PFSK-1 (cell line): ENCODE data around the gene DAAM1.

Experiments used
- POLR2AphosphoS5 ChIP-seq: IDR thresholded peaks from 2 replicates; pipeline ENCODE4 v1.6.1; 2012; ENCODE audit warnings: low read depth, mild to moderate bottlenecking, control low read depth, low read length, moderate library complexity
- SIN3A ChIP-seq: IDR thresholded peaks from 2 replicates; pipeline ENCODE4 v1.6.1; 2012; ENCODE audit warnings: mild to moderate bottlenecking, low read length, moderate library complexity, borderline replicate concordance; ENCODE audit not compliant: insufficient read depth
- TAF1 ChIP-seq: IDR thresholded peaks from 2 replicates; pipeline ENCODE4 v1.6.1; 2012; ENCODE audit warnings: low read length, control low read depth, borderline replicate concordance; ENCODE audit not compliant: insufficient read depth
- TF ChIP-seq, protein P1 (sequence below), 2 experiments: IDR thresholded peaks; 2 replicates each; pipeline versions ENCODE4 v1.6.1 to v1.8.0; 2011 to 2012; ENCODE audit warnings: low read depth in 2 of 2, low read length in 2 of 2, control low read depth in 1 of 2, inconsistent platforms in 1 of 2, mild to moderate bottlenecking in 1 of 2, moderate library complexity in 1 of 2; ENCODE audit not compliant: insufficient read depth in 1 of 2

DNA sequence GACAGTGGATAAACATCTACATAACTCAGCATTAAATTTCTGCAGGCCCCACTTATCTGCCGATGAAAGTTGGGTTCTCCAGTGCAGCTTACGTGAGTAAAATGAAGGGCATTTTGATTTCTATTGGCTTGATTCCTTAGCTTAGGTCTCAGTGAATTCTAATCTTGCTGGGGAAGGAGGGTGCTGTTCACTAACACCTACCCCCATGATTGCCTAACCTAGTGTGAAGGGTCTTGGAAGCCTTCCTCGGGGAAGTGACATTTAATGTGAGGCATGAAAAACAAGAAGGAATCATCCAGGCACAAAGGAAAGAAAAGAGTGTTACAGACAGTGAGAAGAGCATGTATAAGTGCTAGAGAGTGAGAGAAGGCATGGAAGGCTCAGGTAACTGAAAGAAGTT lies 81.0 kb downstream of the DAAM1 start:
- TF ChIP-seq POLR2AphosphoS5 = no peak
- TF ChIP-seq, protein P1, sequence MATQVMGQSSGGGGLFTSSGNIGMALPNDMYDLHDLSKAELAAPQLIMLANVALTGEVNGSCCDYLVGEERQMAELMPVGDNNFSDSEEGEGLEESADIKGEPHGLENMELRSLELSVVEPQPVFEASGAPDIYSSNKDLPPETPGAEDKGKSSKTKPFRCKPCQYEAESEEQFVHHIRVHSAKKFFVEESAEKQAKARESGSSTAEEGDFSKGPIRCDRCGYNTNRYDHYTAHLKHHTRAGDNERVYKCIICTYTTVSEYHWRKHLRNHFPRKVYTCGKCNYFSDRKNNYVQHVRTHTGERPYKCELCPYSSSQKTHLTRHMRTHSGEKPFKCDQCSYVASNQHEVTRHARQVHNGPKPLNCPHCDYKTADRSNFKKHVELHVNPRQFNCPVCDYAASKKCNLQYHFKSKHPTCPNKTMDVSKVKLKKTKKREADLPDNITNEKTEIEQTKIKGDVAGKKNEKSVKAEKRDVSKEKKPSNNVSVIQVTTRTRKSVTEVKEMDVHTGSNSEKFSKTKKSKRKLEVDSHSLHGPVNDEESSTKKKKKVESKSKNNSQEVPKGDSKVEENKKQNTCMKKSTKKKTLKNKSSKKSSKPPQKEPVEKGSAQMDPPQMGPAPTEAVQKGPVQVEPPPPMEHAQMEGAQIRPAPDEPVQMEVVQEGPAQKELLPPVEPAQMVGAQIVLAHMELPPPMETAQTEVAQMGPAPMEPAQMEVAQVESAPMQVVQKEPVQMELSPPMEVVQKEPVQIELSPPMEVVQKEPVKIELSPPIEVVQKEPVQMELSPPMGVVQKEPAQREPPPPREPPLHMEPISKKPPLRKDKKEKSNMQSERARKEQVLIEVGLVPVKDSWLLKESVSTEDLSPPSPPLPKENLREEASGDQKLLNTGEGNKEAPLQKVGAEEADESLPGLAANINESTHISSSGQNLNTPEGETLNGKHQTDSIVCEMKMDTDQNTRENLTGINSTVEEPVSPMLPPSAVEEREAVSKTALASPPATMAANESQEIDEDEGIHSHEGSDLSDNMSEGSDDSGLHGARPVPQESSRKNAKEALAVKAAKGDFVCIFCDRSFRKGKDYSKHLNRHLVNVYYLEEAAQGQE (IDR thresholded peaks at IDR 0.05; ENCODE audit: insufficient read depth in 1 of 2, low read depth in 2 of 2, low read length in 2 of 2) = no peak
- no peak for TF ChIP-seq TAF1
- TF ChIP-seq SIN3A = no peak
